OCI-M1 (cell line): ENCODE measurements around the gene BEST1.
"Not testable (repeated sequence)": the region's sequence is repeated elsewhere in the genome, so short reads cannot be mapped to it uniquely, and the experiment has no call there.

ENCODE experiments used
- DNase-seq: peaks from one replicate; lab custom pipeline; 2025; lab: John Stamatoyannopoulos, UW

The BEST1 gene

GRCh38 chr11:61978703-61979661 lies 28.8 kb downstream of the BEST1 start:
- DNase-seq = no peak

GRCh38 chr11:61980783-61981541 lies 30.8 kb downstream of the BEST1 start:
- DNase-seq = no peak

- no peak for DNase-seq
Observed at GRCh38 chr11:61983419-61983818, 33.3 kb downstream of the BEST1 start.

- DNase-seq = no peak
Observed at GRCh38 chr11:61985869-61986268, 35.7 kb downstream of the BEST1 start.

- no peak for DNase-seq
Observed at GRCh38 chr11:61994981-61995380, 44.8 kb downstream of the BEST1 start.

GRCh38 chr11:61996933-61997332 lies 46.8 kb downstream of the BEST1 start:
- no peak for DNase-seq

- DNase-seq = no peak
Observed at GRCh38 chr11:61999141-61999975, 49.2 kb downstream of the BEST1 start.

- no peak for DNase-seq
Observed at GRCh38 chr11:62000539-62001446, 50.6 kb downstream of the BEST1 start.

GRCh38 chr11:62001450-62002191 lies 51.5 kb downstream of the BEST1 start:
- DNase-seq = no peak

- DNase-seq = not testable (repeated sequence)
Observed at GRCh38 chr11:62002283-62002682, 52.1 kb downstream of the BEST1 start.

- no peak for DNase-seq
Observed at GRCh38 chr11:62004473-62004872, 54.3 kb downstream of the BEST1 start.

GRCh38 chr11:62008193-62008592 lies 58.0 kb downstream of the BEST1 start:
- DNase-seq = no peak

GRCh38 chr11:62010935-62011528 lies 60.9 kb downstream of the BEST1 start:
- DNase-seq = no peak

GRCh38 chr11:62011881-62012280 lies 61.7 kb downstream of the BEST1 start:
- no peak for DNase-seq

GRCh38 chr11:62012451-62012831 lies 62.3 kb downstream of the BEST1 start:
- DNase-seq = no peak

GRCh38 chr11:62012832-62013461 lies 62.8 kb downstream of the BEST1 start:
- DNase-seq = no peak
